Endothelial cell (in vitro differentiated cells): Measurements from ENCODE around the gene CCNE1. TPM values are rescaled to one million over a fixed set of nuclear protein-coding genes. Genes with fewer than 3 reads are reported as not detected.

Source experiments
- DNase-seq: peaks from one replicate; pipeline ENCODE4 v3.0.0; 2021; ENCODE audit warnings: low spot score
- H3K27ac Mint-ChIP-seq: one replicate; pipeline ENCODE4 v1.8.0; 2021; ENCODE audit warnings: mixed read lengths, inconsistent platforms; ENCODE audit not compliant: unreplicated experiment
- H3K27me3 Mint-ChIP-seq: one replicate; pipeline ENCODE4 v1.8.0; 2021; ENCODE audit warnings: mild to moderate bottlenecking, moderate library complexity, mixed read lengths, inconsistent platforms; ENCODE audit not compliant: unreplicated experiment
- H3K36me3 Mint-ChIP-seq: one replicate; pipeline ENCODE4 v1.8.0; 2021; ENCODE audit warnings: mild to moderate bottlenecking, low read depth, mixed read lengths, inconsistent platforms; ENCODE audit not compliant: unreplicated experiment
- H3K4me1 Mint-ChIP-seq: one replicate; pipeline ENCODE4 v1.8.0; 2021; ENCODE audit warnings: mild to moderate bottlenecking, mixed read lengths, inconsistent platforms; ENCODE audit not compliant: unreplicated experiment
- H3K4me3 Mint-ChIP-seq: one replicate; pipeline ENCODE4 v1.8.0; 2021; ENCODE audit warnings: mild to moderate bottlenecking, mixed read lengths, inconsistent platforms; ENCODE audit not compliant: unreplicated experiment
- H3K9me3 Mint-ChIP-seq: one replicate; pipeline ENCODE4 v1.8.0; 2021; ENCODE audit warnings: mixed read lengths, inconsistent platforms; ENCODE audit not compliant: unreplicated experiment
- total RNA-seq: library from RNA; stranded (reverse); fragmentation: NEBNext Ultra II Directional; extraction: Animal tissue kit (Norgen Biotek cat#: 25700); gene quantifications from one replicate; pipeline ENCODE4 v1.2.1, GENCODE V29; 2021; ENCODE audit not compliant: unreplicated experiment
- TF ChIP-seq, protein P1 (sequence below): fragments of 200-600 bp; sonication (generic); IDR thresholded peaks from one replicate; pipeline ENCODE4 v1.5.0; 2021; ENCODE audit warnings: antibody characterized with exemption; ENCODE audit not compliant: unreplicated experiment

CCNE1 gene
- total RNA-seq, 1 donor from 2014 or later = 2.3 TPM

DNA sequence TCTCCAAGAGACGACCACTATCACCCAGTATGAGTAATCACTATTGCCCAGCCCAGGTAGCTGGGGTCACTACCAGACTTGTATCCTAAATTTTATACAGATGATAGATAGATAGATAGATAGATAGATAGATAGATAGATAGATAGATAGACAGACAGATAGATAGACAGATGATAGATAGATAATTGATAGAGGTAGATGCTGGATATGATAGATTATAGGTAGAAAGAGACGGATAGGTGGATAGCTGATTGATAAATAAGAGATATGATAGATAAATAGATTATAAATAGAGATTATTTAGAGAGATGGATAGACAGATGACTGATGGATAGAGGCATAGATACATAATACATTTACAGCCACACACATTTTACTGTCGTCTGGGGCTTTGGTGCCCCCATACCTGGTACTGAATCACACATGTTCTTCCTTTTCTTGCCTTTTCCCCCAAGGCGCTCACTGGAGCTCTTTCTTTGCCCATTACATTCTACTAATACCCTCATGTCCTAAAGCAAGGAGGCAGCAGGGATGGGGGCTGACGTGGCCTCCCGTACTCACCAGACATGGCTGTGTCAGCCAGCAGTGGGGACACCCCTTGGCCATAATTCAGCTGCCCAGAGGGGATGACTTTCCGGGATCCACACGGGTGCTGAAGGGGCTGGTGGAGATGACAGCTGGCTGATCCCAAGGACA, 44.6 kb upstream of the CCNE1 start:
- Mint-ChIP-seq H3K27ac (no peak overlapping the region), H3K36me3 (no peaks in the 10 kb centered on the region)
- no peak for DNase-seq

DNA sequence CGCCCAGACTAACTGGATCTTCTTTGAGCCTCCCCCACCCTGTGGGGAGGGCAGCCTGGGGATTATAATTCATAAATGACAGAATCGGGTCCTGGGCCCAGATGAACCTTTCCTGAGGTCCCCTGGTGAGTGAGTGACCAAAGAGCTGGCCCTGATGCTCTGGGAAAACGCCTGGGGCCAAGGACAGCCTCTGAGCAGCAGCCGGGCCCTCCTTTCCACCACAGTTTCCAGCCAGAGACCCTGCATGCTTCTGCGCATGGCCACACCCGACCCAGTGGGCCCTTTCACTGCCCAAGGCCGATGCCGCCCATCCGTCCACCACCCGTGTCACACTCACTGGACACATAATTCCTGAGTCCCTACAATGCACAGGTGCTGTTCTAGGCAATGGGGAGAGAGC, 43.6 kb upstream of the CCNE1 start:
- H3K4me1 Mint-ChIP-seq = no peaks in the 10 kb centered on the region
- no peak for DNase-seq
- no peaks in the 10 kb centered on the region for H3K36me3 Mint-ChIP-seq
- H3K9me3 Mint-ChIP-seq = no peaks in the 10 kb centered on the region
- no peak overlapping the region for H3K27ac Mint-ChIP-seq
- no peak overlapping the region for H3K4me3 Mint-ChIP-seq
- TF ChIP-seq, protein P1, sequence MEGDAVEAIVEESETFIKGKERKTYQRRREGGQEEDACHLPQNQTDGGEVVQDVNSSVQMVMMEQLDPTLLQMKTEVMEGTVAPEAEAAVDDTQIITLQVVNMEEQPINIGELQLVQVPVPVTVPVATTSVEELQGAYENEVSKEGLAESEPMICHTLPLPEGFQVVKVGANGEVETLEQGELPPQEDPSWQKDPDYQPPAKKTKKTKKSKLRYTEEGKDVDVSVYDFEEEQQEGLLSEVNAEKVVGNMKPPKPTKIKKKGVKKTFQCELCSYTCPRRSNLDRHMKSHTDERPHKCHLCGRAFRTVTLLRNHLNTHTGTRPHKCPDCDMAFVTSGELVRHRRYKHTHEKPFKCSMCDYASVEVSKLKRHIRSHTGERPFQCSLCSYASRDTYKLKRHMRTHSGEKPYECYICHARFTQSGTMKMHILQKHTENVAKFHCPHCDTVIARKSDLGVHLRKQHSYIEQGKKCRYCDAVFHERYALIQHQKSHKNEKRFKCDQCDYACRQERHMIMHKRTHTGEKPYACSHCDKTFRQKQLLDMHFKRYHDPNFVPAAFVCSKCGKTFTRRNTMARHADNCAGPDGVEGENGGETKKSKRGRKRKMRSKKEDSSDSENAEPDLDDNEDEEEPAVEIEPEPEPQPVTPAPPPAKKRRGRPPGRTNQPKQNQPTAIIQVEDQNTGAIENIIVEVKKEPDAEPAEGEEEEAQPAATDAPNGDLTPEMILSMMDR = no peak
- peaks cover 5% of the 10 kb centered on the region for H3K27me3 Mint-ChIP-seq

More for the DNA sequence above, 44.6 kb upstream of the CCNE1 start:
- TF ChIP-seq, protein P1 = no peak
- Mint-ChIP-seq H3K4me1 (no peaks in the 10 kb centered on the region), H3K4me3 (no peak overlapping the region), H3K27me3 (peaks cover 5% of the 10 kb centered on the region), H3K9me3 (no peaks in the 10 kb centered on the region)

DNA sequence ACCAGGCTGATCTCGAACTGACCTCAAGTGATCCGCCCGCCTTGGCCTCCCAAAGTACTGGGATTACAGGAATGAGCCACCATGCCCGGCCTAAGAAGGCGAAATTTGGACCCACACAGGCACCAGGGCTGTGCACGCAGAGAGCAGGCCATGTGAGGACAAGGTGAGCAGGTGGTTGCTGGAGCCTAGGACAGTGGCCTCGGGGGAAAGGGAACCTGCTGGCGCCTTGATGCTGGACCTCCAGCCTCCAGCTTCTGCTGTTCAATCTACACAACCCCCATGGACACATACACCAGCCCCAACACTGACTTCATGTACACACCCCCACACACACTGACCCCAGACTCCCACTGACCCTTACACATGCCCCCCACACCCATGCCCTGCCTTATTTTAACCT, 41.8 kb upstream of the CCNE1 start:
- DNase-seq = no peak
- Mint-ChIP-seq H3K36me3 (no peaks in the 10 kb centered on the region), H3K4me1 (no peaks in the 10 kb centered on the region), H3K27ac (no peak overlapping the region), H3K4me3 (no peak overlapping the region), H3K9me3 (no peaks in the 10 kb centered on the region), H3K27me3 (peaks cover 5% of the 10 kb centered on the region)
- TF ChIP-seq, protein P1 = no peak

DNA sequence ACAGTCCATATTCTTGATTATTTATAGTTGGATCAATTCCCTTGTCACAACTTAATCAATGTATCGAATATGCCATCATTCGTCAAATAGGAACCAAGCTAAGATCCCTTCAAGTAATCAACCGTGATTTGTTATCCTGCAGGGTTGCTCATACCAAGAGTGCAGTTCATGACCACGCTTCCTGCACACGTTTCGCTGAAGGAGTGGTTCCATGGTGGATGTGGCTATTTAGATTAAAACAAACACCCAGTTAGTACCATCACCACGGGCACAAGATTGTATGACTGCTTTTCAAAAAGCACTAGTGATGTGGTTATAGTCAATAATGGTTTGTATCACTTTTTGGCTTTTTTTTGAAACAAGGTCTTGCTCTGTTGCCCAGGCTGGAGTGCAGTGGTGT, 41.1 kb upstream of the CCNE1 start:
- H3K9me3 Mint-ChIP-seq = no peaks in the 10 kb centered on the region
- H3K36me3 Mint-ChIP-seq = no peaks in the 10 kb centered on the region
- TF ChIP-seq, protein P1 = no peak
- no peak overlapping the region for H3K4me3 Mint-ChIP-seq
- H3K27ac Mint-ChIP-seq = no peak overlapping the region
- DNase-seq = no peak
- peaks cover 5% of the 10 kb centered on the region for H3K27me3 Mint-ChIP-seq
- H3K4me1 Mint-ChIP-seq = peaks cover 3% of the 10 kb centered on the region

DNA sequence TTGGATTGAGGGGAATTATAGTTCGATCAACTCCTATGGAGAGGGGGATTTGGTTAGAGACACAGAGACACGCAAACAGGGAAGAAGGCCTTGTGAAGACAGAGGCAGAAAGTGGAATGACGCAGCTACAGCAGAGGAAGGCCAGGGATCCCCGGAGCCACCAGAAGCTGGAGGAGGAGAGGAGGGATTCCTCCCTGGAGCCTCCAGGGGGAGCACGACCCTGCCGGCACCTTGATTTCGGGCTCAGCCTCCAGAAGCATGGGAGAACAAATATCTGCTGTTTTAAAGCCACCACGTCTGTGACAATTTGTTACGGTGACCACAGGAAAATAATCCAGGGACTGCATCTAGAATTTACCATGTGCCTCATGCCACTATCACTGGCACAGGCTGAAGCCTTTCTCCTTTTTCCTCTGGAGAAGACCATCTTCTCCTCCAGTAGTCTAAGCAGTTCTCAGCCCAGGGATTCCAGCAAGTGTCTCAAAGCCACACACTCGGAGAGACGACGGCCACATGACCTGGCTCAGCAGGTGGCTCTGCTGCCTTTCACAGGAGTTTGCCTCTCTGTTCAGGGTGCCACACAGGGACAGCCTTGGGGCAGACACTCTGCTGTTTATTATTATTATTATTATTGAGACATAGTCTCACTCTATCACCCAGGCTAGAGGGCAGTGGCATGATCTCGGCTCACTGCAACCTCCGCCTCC, 39.9 kb upstream of the CCNE1 start:
- Mint-ChIP-seq H3K27me3 (peaks cover 5% of the 10 kb centered on the region), H3K4me1 (peaks cover 3% of the 10 kb centered on the region)

More for the DNA sequence above, 39.9 kb upstream of the CCNE1 start:
- H3K4me3 Mint-ChIP-seq = no peak overlapping the region
- peak; percentile 73 for DNase-seq
- no peaks in the 10 kb centered on the region for H3K9me3 Mint-ChIP-seq
- H3K27ac Mint-ChIP-seq = no peak overlapping the region
- no peaks in the 10 kb centered on the region for H3K36me3 Mint-ChIP-seq
- TF ChIP-seq, protein P1 = peak; percentile 30
